SK-N-SH (cell line): ENCODE measurements around the gene PLD2.

Source experiments
- EZH2phosphoT487 ChIP-seq: fragments of 200-600 bp; sonication (generic); IDR thresholded peaks from 2 replicates; pipeline ENCODE4 v1.6.1; 2017; ENCODE audit warnings: low read depth, mixed run types, mild to moderate bottlenecking, antibody characterized with exemption, moderate library complexity, borderline replicate concordance
- RFX5 ChIP-seq: IDR thresholded peaks from 2 replicates; pipeline ENCODE4 v1.6.1; 2012; ENCODE audit warnings: mild to moderate bottlenecking, improper control_type of control experiment, low read length
- TCF12 ChIP-seq: IDR thresholded peaks from 2 replicates; pipeline ENCODE4 v1.4.0; 2012
- YY1 ChIP-seq: IDR thresholded peaks from 2 replicates; pipeline ENCODE4 v1.4.0; 2012; ENCODE audit warnings: low read depth, mild to moderate bottlenecking
- TF ChIP-seq, protein P1 (sequence below): IDR thresholded peaks from 2 replicates; pipeline ENCODE4 v1.6.1; 2012; ENCODE audit warnings: mild to moderate bottlenecking, low read depth, low read length, moderate library complexity
- TF ChIP-seq, protein P2 (sequence below): fragments of 200-600 bp; sonication (generic); IDR thresholded peaks from 2 replicates; pipeline ENCODE4 v1.6.1; 2017; ENCODE audit warnings: antibody characterized with exemption, mild to moderate bottlenecking, moderate library complexity
- TF ChIP-seq, protein P3 (sequence below): IDR thresholded peaks from 2 replicates; pipeline ENCODE4; 2012

DNA sequence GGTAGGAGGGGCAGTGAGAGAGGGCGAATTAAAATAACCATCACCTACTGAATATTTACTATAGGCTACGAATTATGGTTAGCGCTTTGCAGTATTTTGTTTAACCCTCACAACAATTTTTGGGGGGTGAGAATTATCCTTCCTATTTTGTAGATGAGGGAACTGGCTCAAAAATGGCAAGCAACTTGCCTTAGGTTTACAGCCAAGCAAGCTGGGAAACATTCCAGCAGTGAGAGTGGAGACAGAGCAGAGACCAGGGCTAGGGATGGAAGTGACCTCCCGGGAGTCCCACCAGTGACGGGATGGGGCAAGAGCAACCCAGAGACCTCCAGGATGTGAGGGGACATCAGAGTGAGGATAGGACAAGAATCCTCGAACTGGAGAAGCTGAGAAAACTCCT lies 20.4 kb upstream of the PLD2 start:
- TF ChIP-seq, protein P1, sequence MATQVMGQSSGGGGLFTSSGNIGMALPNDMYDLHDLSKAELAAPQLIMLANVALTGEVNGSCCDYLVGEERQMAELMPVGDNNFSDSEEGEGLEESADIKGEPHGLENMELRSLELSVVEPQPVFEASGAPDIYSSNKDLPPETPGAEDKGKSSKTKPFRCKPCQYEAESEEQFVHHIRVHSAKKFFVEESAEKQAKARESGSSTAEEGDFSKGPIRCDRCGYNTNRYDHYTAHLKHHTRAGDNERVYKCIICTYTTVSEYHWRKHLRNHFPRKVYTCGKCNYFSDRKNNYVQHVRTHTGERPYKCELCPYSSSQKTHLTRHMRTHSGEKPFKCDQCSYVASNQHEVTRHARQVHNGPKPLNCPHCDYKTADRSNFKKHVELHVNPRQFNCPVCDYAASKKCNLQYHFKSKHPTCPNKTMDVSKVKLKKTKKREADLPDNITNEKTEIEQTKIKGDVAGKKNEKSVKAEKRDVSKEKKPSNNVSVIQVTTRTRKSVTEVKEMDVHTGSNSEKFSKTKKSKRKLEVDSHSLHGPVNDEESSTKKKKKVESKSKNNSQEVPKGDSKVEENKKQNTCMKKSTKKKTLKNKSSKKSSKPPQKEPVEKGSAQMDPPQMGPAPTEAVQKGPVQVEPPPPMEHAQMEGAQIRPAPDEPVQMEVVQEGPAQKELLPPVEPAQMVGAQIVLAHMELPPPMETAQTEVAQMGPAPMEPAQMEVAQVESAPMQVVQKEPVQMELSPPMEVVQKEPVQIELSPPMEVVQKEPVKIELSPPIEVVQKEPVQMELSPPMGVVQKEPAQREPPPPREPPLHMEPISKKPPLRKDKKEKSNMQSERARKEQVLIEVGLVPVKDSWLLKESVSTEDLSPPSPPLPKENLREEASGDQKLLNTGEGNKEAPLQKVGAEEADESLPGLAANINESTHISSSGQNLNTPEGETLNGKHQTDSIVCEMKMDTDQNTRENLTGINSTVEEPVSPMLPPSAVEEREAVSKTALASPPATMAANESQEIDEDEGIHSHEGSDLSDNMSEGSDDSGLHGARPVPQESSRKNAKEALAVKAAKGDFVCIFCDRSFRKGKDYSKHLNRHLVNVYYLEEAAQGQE, result no peak
- no peak for TF ChIP-seq YY1
- TF ChIP-seq EZH2phosphoT487, result no peak
- TF ChIP-seq TCF12, result no peak
- TF ChIP-seq, protein P2, sequence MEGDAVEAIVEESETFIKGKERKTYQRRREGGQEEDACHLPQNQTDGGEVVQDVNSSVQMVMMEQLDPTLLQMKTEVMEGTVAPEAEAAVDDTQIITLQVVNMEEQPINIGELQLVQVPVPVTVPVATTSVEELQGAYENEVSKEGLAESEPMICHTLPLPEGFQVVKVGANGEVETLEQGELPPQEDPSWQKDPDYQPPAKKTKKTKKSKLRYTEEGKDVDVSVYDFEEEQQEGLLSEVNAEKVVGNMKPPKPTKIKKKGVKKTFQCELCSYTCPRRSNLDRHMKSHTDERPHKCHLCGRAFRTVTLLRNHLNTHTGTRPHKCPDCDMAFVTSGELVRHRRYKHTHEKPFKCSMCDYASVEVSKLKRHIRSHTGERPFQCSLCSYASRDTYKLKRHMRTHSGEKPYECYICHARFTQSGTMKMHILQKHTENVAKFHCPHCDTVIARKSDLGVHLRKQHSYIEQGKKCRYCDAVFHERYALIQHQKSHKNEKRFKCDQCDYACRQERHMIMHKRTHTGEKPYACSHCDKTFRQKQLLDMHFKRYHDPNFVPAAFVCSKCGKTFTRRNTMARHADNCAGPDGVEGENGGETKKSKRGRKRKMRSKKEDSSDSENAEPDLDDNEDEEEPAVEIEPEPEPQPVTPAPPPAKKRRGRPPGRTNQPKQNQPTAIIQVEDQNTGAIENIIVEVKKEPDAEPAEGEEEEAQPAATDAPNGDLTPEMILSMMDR, result no peak
- no peak for TF ChIP-seq RFX5
- TF ChIP-seq, protein P3, sequence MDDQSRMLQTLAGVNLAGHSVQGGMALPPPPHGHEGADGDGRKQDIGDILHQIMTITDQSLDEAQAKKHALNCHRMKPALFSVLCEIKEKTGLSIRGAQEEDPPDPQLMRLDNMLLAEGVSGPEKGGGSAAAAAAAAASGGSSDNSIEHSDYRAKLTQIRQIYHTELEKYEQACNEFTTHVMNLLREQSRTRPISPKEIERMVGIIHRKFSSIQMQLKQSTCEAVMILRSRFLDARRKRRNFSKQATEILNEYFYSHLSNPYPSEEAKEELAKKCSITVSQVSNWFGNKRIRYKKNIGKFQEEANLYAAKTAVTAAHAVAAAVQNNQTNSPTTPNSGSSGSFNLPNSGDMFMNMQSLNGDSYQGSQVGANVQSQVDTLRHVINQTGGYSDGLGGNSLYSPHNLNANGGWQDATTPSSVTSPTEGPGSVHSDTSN, result no peak
